Kidney capillary endothelial cell (primary cell): ENCODE data around the gene ARL5B.

ENCODE experiments used
- DNase-seq: peaks from one replicate; pipeline ENCODE4 v3.0.0-alpha.2; 2018; ENCODE audit warnings: low spot score

The ARL5B gene

GRCh38 chr10:18658271-18659124 lies 733 bp upstream of the ARL5B start:
- DNase-seq: no peak

DNA sequence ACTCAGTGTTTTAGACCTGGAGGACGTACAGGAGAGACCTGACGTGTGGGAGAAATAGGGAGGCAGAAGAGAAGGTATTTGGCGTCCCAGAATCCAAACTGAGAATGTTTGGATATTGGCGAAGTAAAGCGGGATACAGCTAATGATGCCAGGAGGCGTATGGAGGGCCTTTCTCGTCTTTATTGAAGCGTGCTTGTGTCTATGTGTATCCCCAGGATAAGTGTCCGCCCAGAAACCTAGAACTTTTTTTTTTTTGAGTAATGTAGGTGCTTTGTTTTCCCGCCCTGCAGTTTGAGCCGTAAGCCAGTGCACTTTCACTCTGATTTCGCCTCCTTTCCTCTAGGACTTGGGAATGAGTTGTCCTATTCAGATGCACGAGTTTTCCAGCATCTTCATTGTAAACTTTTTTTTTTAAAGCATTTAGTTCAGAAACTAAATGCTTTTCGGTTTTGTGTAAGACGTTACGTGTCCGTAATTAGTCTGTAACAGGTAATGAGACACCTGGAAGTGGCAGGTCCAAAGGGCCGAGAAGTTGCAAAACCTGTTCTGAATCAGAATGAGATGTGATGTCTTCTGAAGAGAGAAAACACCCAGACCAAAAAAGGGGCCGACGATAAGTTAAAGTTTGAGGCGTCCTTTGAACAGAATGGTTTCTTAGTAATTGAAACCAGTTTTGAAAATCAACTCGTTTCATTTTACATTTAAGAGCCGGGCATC lies 746 bp downstream of the ARL5B start:
- DNase-seq: no peak

DNA sequence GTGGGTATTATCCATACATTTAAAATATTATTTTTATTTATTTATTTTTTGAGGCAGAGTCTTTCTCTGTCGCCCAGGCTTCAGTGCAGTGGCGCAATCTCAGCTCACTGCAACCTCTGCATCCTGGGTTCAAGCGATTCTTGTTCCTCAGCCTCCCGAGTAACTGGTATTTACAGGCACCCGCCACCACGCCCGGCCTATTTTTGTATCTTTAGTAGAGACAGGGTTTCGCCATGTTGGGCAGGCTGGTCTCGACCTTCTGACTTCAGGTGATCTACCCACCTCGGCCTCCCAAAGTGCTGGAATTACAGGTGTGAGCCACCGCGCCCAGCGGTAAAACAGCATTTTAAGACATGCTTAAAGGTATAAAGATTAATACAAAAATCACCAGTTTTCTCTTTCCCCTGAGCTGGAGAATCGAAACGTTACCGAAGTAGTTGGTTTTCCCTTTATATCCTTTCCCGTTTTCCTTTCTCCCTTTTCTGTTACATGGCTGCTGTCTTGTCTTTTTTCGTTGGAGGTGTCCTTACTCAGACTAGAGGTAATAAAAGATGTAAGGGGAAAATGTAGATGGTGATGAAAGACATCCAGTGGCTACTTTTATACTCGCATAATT lies 1.7 kb downstream of the ARL5B start:
- no peak for DNase-seq

DNA sequence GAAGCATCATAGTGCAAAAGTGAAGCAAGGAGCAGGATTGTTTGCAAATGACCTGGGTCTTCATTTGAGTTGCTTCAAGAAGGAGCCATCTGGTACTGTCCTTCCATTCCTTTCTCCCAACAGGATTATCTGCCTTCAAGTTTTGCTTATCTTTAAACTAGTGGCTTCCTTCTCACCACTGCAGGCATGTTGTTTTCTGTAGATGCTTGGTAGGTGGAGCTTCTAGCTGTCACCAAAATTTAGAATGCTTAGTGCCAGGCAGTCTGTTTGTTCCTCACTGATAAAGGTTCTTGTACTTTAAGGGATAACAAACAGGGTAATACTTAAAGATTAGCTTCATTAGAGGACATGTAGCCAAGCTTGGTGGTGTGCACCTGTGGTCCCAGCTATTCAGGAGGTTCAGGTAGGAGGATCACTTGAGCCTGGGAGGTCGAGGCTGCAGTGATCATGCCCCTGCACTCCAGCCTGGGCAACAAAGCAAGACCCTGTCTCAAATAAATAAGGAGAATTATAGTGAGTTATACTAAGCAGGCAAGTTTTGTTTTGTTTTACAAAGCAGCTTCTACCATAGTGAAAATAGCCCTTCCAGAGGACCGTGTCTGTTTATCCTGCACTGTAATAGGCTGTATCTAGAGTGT lies 5.7 kb downstream of the ARL5B start:
- DNase-seq: no peak

DNA sequence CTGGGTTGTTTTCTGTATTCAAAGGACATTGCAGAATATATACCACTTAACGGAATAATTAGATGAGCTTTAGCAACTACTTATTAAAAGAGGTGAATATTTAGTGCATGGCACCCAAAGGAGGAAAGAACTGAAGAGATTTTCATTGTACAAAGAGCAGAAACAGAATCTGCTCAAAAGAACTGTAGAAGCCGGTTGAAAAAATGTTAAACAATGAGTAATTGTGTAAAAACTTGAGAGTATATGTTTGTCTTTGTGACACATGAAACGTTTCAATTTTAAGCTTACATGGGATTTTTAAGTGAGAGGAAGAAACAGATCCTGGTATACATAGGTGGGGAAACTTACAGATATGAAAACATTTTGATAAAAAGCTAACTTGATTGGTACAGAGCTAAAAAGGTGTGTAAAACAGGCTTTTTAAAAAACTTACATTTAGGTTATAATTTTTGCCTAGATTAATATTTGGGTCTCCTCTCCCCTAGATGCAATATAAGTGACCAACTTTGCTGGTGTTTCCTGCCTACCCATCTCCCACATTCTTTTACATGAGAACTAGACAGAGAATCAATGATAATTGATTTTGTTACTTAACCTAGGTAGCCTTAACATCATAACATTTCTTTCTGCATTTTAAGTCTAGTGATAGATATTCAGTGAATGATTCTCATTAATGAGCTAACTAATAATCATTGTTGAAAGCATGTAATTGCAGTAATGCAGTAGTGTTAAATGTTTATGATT lies 6.8 kb downstream of the ARL5B start:
- no peak for DNase-seq

- no peak for DNase-seq
These were observed 7.6 kb downstream of the ARL5B start for GRCh38 chr10:18666810-18667209.

- DNase-seq: no peak
These were observed 8.8 kb downstream of the ARL5B start for GRCh38 chr10:18668026-18668425.

DNA sequence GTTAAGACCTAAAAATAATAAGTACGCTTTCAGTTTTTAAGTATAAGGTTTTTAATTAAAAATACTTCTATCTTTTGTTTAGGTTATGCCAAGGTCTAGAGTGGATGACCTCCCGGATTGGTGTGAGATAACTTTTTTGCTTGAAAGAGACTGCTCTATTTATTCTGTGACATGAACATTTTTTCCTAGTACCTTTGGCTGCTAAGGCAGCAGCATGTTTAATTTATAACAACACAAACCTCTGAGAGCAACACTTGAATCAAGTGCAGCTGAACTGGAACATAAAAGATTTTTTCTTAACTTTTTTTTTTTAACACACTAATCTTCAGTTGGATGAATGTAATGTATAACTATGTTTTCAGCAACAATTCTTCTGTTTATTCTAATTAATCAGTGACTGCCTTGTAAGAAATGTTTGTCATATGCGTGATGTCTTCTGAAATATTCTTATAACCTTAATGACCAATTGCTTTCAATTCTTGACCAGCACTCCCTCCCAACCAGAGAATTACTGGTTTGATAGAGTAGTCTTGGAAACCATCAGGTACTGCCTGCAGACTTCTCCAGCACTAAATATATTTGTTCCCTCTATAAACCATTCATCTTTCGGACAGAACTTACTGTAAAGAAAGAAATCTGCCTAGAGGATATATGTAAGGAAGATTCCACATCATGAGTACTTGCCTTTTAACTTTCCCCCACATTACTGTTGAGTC lies 16.0 kb downstream of the ARL5B start:
- DNase-seq: no peak

DNA sequence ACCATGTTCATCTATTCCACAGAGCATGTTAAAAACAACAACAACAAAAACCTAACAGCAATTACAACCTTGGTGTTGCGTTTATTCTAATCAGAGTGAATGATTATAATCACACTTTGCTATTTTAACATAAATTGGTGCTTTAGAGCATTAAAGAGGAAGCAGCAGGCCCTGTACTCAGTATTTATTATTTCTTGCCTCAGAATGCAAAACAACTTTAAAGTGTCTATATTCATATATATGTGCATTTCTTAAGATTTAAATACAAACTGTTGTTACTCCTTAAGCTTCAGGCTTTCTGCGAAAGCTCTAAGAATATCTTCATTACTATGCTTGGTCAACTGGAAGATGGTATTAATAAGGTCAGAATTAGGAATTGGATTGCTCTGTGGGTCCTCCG lies 21.5 kb downstream of the ARL5B start:
- DNase-seq: no peak

DNA sequence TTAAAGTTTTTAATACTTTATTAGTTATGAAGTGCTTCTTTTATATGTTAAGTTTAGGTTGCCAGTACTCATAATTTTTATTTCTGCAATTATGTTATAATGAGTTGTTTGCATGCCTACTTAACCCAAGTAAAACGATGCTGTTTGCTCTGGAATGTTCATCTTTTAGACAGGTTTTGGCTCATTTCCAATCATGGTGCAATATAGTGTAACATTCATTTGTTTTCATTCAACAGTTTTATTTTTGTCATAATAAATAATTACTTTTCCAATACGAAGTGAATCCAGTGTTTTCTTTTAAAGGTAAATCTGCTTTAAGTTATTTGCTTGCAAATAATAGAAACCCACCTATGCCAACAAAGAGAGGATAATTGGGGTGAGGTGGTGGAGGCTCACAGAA lies 22.1 kb downstream of the ARL5B start:
- DNase-seq: no peak

GRCh38 chr10:18681971-18682411 lies 22.8 kb downstream of the ARL5B start:
- no peak for DNase-seq

GRCh38 chr10:18683427-18683826 lies 24.2 kb downstream of the ARL5B start:
- DNase-seq: no peak

- no peak for DNase-seq
These were observed 25.2 kb downstream of the ARL5B start for GRCh38 chr10:18684416-18684815.

DNA sequence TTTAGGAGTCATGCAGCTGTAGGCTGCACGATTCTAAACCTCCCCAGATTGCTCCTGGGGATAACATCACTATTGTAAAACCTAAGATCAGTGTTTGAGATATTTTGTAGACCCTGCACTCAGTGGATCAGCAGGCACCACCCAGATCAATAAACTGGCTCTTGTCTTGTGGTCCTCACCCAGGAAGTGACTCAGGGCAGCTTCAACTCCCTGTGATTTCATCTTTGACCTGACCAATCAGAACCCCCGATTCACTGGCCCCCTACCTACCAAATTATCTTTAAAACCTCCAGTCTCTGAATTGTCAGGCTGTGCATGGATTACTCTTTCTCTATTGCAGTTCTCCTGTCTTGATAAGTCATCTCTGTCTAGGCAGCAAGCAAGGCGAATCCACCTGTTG lies 25.7 kb downstream of the ARL5B start:
- no peak for DNase-seq

GRCh38 chr10:18685555-18685954 lies 26.3 kb downstream of the ARL5B start:
- no peak for DNase-seq

- DNase-seq: no peak
These were observed 28.0 kb downstream of the ARL5B start for GRCh38 chr10:18687195-18687594.

- no peak for DNase-seq
These were observed 28.5 kb downstream of the ARL5B start for GRCh38 chr10:18687706-18688105.

DNA sequence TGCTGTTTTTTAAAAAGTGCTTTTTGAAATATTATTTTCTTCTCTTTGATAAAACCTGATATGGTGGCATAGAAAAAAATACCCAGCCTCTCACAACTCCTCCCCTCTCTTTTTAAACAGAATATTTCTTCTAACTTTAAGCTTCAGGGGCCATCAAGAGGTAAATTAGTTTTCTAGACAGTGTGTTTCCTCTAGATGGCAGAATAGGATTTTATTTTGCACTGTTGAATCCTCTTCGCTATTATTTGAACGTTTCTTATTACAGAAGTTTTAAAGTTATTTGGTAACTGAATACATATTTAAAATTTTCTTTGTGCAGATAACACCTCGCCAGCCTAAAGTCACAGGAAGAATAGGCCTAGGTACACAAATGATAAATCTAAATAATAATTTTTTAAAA lies 30.3 kb downstream of the ARL5B start:
- peak; percentile 33 for DNase-seq

DNA sequence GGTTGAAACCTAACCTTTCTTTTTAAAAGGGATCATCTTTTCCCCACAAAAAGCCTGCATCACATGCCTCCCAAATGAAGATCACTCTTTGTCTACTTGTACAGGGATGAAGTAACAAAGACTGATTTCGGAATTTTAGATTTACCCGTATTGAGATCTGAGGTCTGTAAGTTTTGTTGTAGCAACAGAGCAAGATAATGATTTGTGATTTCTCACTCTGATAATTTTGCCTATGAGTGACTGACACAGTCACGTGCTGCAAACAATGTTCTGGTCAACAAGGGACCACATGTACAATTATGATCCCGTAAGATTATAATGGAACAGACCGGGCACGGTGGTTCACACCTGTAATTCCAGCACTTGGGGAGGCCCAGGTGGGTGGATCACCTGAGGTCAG lies 31.3 kb downstream of the ARL5B start:
- DNase-seq: no peak

DNA sequence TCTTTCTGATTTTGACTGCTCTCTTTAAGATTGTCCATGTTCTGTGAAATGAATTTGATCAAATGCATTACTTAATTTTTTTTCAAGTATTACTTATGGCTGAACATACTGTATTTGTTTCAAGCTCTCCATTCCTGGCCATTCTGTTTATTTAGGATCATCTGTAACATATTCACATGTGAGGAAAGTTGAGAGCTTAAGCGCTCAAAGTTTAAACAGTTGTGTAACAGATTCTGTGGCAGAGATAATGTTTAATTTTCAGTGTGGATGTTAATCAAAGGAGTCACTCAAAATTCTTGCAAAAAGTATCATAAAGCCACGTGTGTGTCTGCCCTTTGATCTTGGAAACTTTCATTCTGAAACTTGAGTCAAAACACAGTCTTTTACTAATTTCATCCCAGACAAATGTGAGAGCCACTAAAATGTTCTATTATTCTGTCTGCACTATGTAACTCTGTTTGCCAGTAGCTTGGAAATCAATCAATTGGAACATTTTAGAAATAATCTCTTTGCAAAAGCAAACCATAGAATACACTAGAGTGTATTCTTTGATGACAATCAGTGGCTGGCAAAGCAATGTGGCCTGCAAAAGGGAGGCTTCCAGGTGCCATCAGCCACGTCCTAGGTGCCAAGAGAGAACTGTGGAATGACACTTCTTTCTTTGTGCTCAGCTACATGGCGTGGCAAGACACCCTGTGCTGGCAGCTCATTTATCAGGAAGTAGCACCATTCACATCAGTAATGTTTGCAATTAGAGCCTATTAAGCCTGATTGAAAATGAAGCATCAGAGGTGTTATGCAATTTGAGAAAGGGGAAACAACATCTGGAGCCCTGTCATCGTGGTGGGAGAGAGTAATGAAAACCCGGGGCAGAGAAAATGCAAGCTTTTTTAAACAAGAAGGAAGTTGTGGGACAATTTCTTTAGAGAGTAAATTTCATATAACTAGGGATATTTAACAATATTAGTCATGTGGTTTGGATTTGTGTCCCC lies 40.9 kb downstream of the ARL5B start:
- no peak for DNase-seq
